ENCODE measurements around the gene MAP3K4. TPM values are rescaled to one million over a fixed set of nuclear protein-coding genes. Genes with fewer than 3 reads are reported as not detected.

MAP3K4 gene
- total RNA-seq, 1 donor from 2014 or later = 43.4 TPM

DNA sequence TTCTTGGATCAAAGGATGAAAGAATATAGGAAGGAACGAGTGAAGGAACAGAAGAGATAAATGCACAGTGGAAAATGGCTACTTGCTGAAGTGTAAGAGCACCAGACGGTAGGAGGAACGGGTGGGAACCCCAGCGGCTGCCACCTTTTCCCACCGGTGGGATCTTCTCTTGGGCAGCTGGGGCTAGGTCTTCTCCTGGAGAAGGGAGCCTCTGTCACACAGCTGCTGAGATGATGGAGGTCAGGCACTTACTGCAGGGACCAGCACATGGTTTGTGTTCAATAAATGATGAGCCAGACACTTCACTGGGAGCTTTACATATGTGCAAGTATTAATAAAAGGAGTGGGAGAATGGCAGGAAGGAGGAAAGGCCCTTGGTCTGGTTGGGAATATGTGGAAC, 158.6 kb downstream of the MAP3K4 start:
- ATAC-seq = no peak

DNA sequence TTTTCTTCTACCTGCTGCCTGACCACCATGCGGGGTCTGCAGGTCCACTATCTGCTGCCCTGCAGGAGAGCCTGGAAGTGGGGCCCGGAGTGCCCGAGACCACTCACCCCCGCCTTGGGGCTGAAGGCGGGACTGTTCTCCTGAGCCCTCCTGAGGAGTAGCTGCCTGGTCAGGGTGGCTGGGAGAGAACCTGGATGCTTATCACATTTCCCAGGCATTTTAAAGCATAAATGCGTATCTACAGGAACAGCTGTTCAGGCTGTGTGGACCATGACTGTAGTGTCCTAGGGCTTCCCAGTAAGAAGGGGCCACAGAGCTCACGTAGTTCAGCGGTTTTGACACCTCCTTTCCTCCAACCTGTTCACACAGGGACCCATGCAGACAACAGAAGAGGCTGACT, 159.0 kb downstream of the MAP3K4 start:
- ATAC-seq = no peak

GRCh38 chr6:161151059-161151645, 159.6 kb downstream of the MAP3K4 start:
- no peak for ATAC-seq

- no peak for ATAC-seq
Measured at GRCh38 chr6:161151660-161152526, 160.3 kb downstream of the MAP3K4 start.

GRCh38 chr6:161152527-161152862, 160.9 kb downstream of the MAP3K4 start:
- ATAC-seq = no peak

GRCh38 chr6:161152907-161153662, 161.5 kb downstream of the MAP3K4 start:
- peak; percentile 44 for ATAC-seq

- ATAC-seq = no peak
Measured at GRCh38 chr6:161153725-161154124, 162.2 kb downstream of the MAP3K4 start.

DNA sequence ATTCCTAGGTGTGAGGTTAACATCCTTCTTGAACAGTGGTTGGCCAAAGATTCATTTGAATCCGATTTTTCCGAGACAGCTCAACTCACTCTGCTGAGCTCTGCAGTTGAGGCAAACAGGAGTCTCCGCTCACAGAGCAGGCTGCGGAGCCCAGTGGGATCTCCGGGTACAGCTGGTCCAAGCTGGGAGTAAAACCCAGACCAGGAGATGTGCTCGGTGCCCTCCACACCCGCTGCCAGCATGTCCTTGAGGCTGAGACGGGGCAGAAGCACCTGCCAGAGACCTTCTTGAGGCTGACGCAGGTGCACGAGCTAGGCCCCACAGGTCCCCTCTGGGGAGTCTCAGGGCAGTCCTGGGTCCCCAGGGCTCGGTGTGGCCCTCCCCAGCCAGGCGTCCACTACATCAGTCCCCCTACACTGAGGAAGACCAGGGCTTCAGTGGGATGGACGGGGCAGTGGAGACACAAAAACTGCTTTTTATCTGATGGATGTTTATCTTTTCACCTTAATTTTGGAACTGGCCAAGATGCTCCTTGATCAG, 163.3 kb downstream of the MAP3K4 start:
- no peak for ATAC-seq

GRCh38 chr6:161161121-161161520, 169.6 kb downstream of the MAP3K4 start:
- ATAC-seq = no peak

DNA sequence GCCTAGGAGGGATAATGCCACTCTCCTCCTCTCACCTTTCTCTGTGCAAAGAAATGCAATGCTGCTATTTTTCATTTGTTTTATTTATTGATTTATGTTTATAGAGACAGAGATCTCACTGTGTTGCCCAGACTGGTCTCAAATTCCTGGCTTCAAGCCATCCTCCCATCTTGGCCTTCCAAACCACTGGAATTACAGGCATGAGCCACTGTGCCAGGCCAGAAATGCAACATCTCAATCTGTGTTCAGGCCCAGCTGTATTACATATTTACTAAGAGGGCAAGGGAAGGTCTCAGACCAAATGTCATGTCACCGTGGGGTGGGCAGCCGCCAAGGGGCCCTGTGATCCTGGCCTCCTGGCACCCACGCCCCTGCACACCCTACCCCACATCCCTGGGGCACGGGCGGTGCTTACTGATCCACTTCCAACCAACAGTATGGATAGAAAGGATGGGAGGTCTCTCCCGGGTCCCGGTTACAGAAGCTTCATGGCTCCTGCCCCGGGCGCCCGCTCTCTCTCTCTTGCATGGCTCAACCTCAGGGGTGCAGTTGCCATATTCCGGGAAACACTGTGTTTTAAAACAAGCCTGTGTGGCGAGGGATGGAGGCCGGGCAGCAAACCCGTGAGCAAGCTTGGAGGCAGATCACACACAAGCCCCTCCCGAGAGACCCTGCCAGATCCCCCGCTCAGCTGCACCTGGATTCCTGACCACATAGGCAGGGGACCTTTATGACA, 170.5 kb downstream of the MAP3K4 start:
- no peak for ATAC-seq

DNA sequence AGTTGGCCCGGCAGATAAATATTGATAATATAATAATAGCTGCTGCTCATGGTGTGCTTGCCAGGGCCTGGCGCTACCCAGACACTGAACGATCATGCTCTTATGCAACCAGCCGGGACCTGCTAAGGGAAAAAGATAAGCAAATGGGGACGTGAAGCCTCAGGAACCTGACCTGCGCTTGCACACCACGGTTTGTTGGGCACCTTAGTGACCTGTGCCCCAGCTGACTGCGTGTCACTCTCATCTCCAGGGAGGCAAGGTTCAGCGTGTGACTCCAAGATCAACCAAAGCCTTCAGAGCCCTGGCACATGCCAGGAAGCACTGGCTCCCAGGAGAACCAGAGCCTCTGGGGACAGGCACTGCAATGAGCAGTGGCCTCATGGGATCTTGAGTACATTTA, 171.2 kb downstream of the MAP3K4 start:
- ATAC-seq = no peak

GRCh38 chr6:161163466-161164181, 172.1 kb downstream of the MAP3K4 start:
- no peak for ATAC-seq

- ATAC-seq = no peak
Measured at GRCh38 chr6:161164182-161164625, 172.6 kb downstream of the MAP3K4 start.

DNA sequence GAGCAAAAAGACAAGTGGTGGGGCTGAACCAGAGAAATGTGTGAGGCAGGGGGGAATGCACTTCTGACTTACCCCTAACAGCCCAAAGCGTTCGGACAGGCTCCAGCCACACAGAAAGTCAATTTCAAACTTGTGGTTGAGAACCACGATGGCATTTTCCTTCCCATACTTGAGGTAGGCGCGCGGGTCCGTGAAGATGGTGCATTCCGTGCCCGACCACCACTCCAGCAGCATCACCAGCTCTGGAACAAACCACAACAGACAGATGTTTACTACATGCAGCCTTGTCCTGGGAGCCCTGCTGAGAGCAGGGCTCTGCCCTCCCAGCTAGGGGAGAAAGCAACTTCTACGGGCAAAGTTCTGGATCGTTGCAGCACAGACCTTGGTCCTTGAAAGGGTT, 174.6 kb downstream of the MAP3K4 start:
- no peak for ATAC-seq

- no peak for ATAC-seq
Measured at GRCh38 chr6:161166677-161167076, 175.1 kb downstream of the MAP3K4 start.
